HG02885 (cell line): Measurements from ENCODE around the gene HMGXB3.
"Not testable (repeated sequence)": the region's sequence is repeated elsewhere in the genome, so short reads cannot be mapped to it uniquely, and the experiment has no call there.

ENCODE experiments used
- ATAC-seq: cut with Tn5 transposase; IDR thresholded peaks from one replicate; pipeline ENCODE4 v1.9.1; 2021; ENCODE audit warnings: mild to moderate bottlenecking; ENCODE audit not compliant: unreplicated experiment, poor library complexity

HMGXB3 gene

GRCh38 chr5:150079909-150080461 lies 79.4 kb downstream of the HMGXB3 start:
- no peak for ATAC-seq

DNA sequence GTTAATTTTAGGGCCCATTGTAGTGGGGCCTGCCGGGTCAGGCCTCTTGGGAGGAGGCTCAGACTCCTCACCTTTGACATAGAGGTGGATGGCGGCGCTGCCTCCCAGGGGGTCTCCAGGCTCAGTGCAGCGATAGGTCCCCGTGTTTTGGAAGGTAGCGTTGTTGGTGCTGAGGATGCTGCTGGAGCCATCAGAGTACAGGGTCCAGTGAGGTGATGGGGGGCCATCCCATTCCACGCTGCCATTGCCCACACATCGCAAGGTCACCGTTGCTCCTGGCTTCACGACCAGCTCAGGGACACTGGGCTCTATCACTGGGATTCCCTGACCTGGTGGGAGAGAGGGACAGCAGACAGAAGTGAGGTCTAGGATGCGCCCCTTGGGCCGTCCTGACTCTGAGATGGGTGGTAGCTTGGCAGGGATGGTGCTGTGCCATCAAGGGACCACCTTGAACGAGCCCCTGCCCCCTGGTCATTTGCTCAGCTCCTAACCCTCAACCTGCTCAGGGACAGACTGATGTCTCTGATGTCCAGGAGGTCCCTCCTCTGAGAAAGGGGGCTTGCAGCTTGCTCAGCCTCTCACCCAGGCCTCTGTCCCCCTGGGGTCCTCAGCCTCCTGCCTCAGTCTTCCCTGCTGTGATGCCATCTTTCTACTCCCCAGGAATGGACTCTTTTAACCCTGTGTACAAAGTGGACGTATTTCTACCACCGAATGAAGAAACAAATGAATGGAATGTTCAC lies 80.3 kb downstream of the HMGXB3 start:
- ATAC-seq, result no peak

DNA sequence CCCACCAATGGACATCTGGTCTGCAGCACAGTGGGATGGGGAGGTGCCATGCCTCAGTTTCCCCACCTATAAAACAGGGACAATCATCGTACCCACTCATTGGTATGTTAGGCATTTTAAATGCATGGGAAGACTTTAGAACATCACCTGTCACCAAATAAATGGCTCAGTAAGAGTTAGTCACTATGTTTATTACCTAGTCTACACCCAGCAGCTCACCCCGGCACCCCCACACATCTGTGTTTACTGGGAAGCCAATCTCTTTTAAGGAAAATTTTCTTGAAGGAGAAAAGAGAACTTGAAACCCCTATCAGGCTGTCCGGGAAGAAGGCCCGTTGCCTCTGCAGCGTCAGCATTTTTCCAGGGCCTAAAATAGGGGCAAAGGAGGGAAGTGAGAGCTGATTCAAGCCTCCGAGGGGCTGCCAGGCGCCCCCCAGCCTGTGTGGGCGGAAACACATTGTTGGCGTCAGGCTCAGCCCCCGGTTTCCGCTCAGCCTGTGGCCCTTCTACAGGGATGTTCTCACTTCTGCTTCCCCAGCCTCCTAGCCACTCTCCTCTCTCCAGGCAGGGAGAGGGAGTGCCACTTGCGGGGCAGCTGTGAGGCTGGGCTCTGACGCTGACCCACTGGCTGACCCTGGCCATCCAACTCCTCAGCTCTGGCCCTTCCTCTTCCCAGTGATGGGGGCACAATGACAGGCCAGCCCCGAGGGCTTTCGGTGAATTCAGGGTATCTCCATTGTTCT lies 81.2 kb downstream of the HMGXB3 start:
- ATAC-seq, result peak; percentile 93

DNA sequence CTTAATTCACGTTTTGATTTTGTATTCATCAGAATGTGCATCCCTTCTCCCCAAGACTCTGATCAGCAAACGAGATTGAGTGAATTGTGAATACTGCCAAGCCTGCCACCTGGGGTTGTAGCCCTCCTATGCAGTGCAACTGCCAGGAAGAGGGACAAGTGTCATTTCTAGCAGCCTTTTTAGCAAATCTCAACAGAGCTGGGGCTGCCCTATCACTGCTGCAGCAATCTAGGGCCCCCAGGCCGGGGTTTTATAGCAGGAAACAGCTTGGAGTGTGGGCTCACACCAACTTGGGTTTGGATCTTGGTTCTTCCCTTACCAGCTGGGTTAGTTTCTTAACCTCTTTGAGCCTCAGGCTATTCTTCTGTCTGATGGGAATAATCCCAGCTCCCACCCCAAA lies 81.8 kb downstream of the HMGXB3 start:
- no peak for ATAC-seq

DNA sequence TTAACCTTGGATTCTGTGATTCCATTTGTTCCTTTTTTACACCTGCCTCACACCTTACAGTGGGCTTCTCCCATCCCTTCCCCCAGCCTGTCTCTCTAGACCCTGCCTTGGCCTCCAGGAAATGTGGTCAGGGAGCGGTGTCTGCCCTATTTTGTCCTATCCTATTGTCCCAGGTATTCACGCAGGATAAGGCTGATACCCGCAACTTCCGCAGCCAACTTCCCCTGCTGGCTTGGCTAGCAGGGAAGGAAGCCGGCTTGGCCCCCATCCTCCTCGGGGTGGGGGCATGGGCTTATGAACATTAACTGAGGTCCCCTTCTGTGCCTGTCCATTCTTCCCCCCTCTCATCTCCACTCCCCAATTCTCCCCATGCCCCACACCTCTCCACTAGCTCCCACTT lies 82.3 kb downstream of the HMGXB3 start:
- no peak for ATAC-seq

GRCh38 chr5:150084754-150085153 lies 84.2 kb downstream of the HMGXB3 start:
- ATAC-seq, result not testable (repeated sequence)

DNA sequence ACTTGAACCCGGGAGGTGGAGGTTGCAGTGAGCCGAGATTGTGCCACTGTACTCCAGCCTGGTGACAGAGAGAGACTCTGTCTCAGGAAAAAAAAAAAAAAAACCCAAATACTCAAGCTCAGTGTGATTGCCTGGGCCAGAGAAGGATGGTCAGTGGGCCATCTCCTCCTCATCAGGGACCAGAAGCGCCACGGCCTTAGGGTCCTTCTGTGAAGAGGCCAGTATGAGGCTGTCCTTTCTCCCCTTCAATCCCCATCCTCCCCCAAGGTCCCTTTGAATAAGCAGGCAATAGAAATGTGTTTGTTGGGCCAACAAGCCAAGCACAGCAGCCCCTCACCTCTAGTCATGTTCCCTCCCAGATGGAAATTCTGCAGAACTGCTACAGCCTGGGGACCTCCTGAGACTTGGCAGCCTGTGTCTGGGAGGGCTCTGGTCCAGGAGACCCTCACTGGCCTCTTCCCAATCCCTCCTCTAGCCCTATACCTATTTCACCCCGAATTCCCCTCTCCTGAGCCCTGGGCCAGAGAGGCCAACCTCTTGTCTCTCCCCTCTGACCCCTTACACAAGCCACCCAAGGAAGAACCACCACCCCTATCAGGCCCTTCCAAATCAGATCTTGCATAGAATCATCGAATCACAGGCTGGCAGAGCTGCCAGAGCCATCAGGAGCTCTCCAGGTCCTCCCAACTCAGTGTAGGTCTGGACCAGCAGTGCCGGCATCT lies 84.8 kb downstream of the HMGXB3 start:
- no peak for ATAC-seq

DNA sequence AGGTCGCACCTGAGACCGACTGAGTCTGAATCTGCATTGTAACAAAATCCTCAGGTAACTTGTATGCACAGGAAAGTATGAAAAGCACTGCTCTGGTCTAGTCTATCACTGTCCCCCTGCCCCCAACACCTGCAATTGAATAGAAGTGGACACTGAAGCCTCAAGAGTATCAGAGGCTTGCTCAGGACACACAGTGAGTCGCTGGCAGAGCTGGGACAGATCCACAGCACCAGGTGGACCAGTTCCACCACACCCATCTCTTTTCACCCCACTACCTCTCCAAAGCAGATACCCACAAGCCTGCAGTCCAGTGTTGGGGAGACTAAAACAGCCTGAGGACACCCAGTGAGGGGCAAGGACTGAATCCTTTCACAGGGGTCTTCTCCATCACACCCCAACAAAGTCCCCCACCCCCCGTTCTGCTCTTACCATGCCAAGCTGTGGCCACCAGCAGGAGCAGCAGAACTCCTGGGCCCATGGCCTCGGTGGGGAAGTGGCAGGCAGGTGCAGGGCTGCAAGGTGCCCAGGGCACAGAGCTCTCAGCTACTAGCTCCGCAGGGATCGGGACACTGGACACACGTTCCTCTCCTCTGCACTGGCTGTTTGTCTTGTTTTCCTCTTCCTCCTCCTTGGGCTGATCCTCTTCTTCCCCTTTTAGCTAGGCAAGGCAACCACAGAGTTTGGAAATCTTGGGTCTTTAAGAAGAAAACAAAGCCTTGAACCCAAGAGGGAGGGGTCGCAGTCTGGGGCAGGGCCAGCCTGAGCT lies 85.6 kb downstream of the HMGXB3 start, which contains the start of gene CSF1R:
CSF1R (minus strand) TSS at position 605 of the 766 bp plus-strand sequence; CDS start at position 478, 127 bp downstream.
- no peak for ATAC-seq

GRCh38 chr5:150092159-150092787 lies 91.7 kb downstream of the HMGXB3 start:
- ATAC-seq, result peak; percentile 79

DNA sequence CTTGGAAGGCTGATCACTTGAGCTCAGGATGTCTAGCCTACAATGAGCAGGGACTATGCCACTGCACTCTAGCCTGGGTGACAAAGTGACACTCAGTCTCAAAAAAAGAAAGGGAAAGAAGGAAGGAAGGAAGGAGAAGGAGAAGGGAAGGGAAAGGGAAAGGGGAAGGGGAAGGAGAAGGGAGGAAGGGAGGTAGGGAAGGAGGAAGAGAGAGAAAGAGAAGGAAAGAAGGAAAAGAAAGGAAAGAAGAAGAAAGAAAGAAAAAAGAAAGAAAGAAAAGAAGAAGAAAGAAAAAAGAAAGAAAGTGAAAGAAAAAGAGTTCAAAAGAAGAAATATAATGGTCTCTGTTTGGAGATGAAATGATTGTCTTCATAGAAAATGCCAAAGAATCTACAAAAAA lies 96.6 kb downstream of the HMGXB3 start:
- no peak for ATAC-seq

- ATAC-seq, result no peak
Measured at GRCh38 chr5:150101023-150101422, 100.5 kb downstream of the HMGXB3 start.
